Neural crest cell (in vitro differentiated cells): ENCODE data around the gene UBE2N. TPM values are rescaled to one million over a fixed set of nuclear protein-coding genes. Genes with fewer than 3 reads are reported as not detected.
"Not testable (repeated sequence)": the region's sequence is repeated elsewhere in the genome, so short reads cannot be mapped to it uniquely, and the experiment has no call there.

Experiments used
- DNase-seq: peaks from one replicate; pipeline ENCODE4 v3.0.0; 2021; ENCODE audit warnings: low read depth, mixed read lengths, low spot score
- H3K27ac Mint-ChIP-seq: one replicate; pipeline ENCODE4 v1.8.0; 2021; ENCODE audit warnings: mild to moderate bottlenecking, mixed read lengths; ENCODE audit not compliant: unreplicated experiment
- H3K27me3 Mint-ChIP-seq: 2 replicates; pipeline ENCODE4 v1.8.0; 2021; ENCODE audit warnings: low read depth, mild to moderate bottlenecking, mixed read lengths
- H3K36me3 Mint-ChIP-seq: 2 replicates; pipeline ENCODE4 v1.8.0; 2021; ENCODE audit warnings: low read depth, mild to moderate bottlenecking, mixed read lengths
- H3K4me1 Mint-ChIP-seq: 2 replicates; pipeline ENCODE4 v1.8.0; 2021; ENCODE audit warnings: mixed read lengths
- H3K4me3 Mint-ChIP-seq: one replicate; pipeline ENCODE4 v1.8.0; 2021; ENCODE audit warnings: mild to moderate bottlenecking, mixed read lengths
- H3K9me3 Mint-ChIP-seq: 2 replicates; pipeline ENCODE4 v1.8.0; 2021; ENCODE audit warnings: mixed read lengths
- CTCF ChIP-seq: fragments of 200-600 bp; sonication (generic); conservative IDR thresholded peaks from 2 replicates; pipeline ENCODE4 v1.5.0; 2021; ENCODE audit warnings: antibody characterized with exemption, mild to moderate bottlenecking
- total RNA-seq: library from RNA; stranded (reverse); gene quantifications from 2 replicates; pipeline ENCODE4 v1.2.1, GENCODE V29; 2021

UBE2N gene
- total RNA-seq, 1 donor from 2014 or later = 176 TPM

DNA sequence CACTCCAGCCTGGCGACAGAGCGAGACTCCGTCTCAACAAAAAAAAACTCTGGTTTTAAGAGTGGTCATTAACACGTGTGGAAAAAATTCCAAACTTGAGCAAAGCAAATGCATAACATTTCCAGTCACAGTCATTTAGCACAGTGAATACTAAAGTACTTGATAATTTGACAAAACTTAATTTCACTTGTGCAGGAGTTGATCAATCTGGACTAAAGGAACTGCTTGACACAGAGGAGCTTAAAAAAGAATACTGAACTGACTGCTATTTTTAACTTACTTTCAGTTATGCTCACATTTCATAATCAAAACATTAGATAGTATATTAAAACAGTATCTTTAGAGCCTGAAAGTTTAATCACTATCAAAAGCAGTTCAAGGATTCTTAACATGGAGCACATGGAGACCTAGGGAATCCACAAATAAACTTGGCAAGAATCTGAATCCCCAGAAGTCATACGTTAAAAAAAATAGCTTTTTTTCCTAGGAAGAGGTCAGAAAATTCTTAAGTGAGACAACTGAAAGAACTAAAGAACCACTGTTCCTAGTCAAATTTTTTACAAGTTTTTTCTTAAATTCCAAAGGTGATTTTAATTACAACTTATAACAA lies 7.4 kb downstream of the UBE2N start:
- Mint-ChIP-seq H3K36me3 (no peaks in the 10 kb centered on the region), H3K9me3 (no peaks in the 10 kb centered on the region), H3K27ac (no peak overlapping the region), H3K4me1 (peaks cover 34% of the 10 kb centered on the region), H3K4me3 (no peak overlapping the region), H3K27me3 (no peaks in the 10 kb centered on the region)
- no peak for DNase-seq
- no peak for TF ChIP-seq CTCF

DNA sequence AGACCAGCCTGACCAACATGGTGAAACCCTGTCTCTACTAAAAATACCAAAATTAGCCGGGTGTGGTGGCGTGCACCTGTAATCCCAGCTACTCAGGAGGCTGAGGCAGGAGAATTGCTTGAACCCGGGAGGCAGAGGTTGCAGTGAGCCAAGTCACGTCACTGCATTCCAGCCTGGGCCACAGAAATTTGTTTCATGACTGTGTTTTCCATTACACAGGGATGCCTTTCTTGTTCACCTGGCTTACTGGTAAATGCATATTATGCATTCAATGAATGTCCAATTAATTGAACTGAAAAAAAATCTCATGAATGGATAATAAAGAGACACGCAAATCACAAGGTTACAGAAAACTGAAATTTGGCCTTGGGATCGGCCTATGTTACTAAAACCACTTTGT lies 9.7 kb downstream of the UBE2N start:
- H3K27ac Mint-ChIP-seq = not testable (repeated sequence)

DNA sequence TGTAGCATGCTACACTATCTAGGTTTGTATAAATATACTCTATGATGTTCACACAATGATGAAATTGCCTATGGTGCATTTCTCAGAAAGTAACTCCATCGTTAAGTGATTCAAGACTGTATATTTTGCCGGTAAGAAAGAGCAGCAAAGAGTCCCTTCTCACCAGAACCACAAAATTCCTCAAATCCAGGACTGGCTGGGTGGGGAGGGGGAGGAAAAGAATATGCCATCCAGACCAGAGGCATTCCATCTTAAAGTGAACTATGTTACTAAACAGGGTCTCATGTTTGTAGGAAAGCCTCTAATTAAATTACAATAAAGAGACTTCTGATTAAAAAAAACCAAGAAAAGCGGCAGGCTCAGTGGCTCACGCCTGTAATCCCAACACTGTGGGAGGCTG lies 11.5 kb downstream of the UBE2N start:
- no peaks in the 10 kb centered on the region for H3K36me3 Mint-ChIP-seq
- H3K4me3 Mint-ChIP-seq = no peak overlapping the region
- H3K27me3 Mint-ChIP-seq = no peaks in the 10 kb centered on the region
- DNase-seq = no peak
- no peak for TF ChIP-seq CTCF
- no peak overlapping the region for H3K27ac Mint-ChIP-seq
- H3K4me1 Mint-ChIP-seq = peaks cover 36% of the 10 kb centered on the region
- no peaks in the 10 kb centered on the region for H3K9me3 Mint-ChIP-seq

More for the DNA sequence above, 9.7 kb downstream of the UBE2N start:
- H3K4me3 Mint-ChIP-seq, H3K9me3 Mint-ChIP-seq, DNase-seq, H3K36me3 Mint-ChIP-seq, H3K27me3 Mint-ChIP-seq: not testable (repeated sequence)
- H3K4me1 Mint-ChIP-seq = peaks cover 24% of the 10 kb centered on the region

DNA sequence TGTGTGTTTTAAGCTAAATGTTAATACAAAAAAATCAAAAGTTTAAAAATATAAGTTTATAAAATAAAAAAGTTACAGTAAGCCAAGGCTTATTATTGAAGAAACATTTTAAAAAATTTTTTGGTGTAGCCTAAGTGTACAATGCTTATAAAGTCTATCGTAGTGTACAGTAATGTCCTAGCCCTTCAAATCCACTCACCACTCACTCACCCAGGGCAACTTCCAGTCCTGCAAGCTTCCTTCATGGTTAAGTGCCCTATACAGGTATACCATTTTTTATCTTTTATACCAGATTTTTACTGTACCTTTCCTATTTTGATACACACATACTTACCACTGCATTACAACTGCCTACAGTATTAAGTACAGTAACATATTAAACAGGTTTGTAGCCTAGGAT lies 11.9 kb downstream of the UBE2N start:
- no peak for DNase-seq
- H3K27ac Mint-ChIP-seq = no peak overlapping the region
- no peaks in the 10 kb centered on the region for H3K9me3 Mint-ChIP-seq
- no peak for TF ChIP-seq CTCF
- no peak overlapping the region for H3K4me3 Mint-ChIP-seq
- peaks cover 39% of the 10 kb centered on the region for H3K4me1 Mint-ChIP-seq
- H3K27me3 Mint-ChIP-seq = no peaks in the 10 kb centered on the region
- H3K36me3 Mint-ChIP-seq = no peaks in the 10 kb centered on the region

DNA sequence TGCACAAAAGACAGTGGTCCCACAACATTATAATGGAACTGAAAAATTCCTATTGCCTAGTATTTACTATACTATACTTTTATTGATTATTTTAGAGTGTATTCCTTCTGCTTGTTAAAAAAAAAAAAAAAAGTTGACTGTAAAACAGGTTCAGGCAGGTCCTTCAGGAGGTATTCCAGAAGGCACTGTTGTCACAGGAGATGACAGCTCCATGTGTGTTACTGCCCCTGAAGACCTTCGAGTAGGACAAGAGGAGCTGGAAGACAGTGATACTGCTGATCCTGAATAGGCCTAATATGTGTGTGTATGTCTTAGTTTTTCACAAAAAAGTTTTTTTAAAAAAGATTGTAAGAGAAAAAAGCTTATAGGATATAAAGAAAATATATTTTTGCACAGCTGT lies 12.3 kb downstream of the UBE2N start:
- no peak for TF ChIP-seq CTCF
- Mint-ChIP-seq H3K4me1 (peaks cover 43% of the 10 kb centered on the region), H3K27me3 (no peaks in the 10 kb centered on the region), H3K9me3 (no peaks in the 10 kb centered on the region), H3K36me3 (no peaks in the 10 kb centered on the region), H3K27ac (no peak overlapping the region), H3K4me3 (no peak overlapping the region)
- DNase-seq = no peak

GRCh38 chr12:93427779-93428564 lies 13.8 kb downstream of the UBE2N start:
- no peak for DNase-seq
- H3K27me3 Mint-ChIP-seq = no peaks in the 10 kb centered on the region
- H3K27ac Mint-ChIP-seq = no peak overlapping the region
- no peaks in the 10 kb centered on the region for H3K36me3 Mint-ChIP-seq
- no peak overlapping the region for H3K4me3 Mint-ChIP-seq
- no peaks in the 10 kb centered on the region for H3K9me3 Mint-ChIP-seq
- H3K4me1 Mint-ChIP-seq = peaks cover 54% of the 10 kb centered on the region
- no peak for TF ChIP-seq CTCF
